ENCODE results near the gene PRKCE. TPM values are rescaled to one million over a fixed set of nuclear protein-coding genes. Genes with fewer than 3 reads are reported as not detected.

The PRKCE gene
- total RNA-seq, 1 experiment from 2014 or later, result 14.0 TPM

- Histone ChIP-seq H3K4me3 (ENCODE audit: low read depth in 2 of 2, low read length in 2 of 2) (no peak overlapping the region), H3K27me3 (ENCODE audit: control insufficient read depth, insufficient read depth, low read length) (no peaks in the 10 kb centered on the region), H3K4me1 (ENCODE audit: control insufficient read depth, insufficient read depth, low read length) (peaks cover 7% of the 10 kb centered on the region; the same call in 1 of the 2 replicates), H3K27ac (ENCODE audit: low read length) (no peak overlapping the region), H3K9me3 (ENCODE audit: control insufficient read depth, insufficient read depth, low read depth, low read length) (no peaks in the 10 kb centered on the region), H3K36me3 (ENCODE audit: control insufficient read depth, insufficient read depth, low read length) (no peaks in the 10 kb centered on the region)
- no TSS peak for BruUV-seq (replicated peaks)
- in situ Hi-C loops (cut with HindIII; ENCODE audit: low pct_unique_long_range_greater_than_20kb, low sequenced_read_pairs), result no loop called here
- intact Hi-C loops (cut with micrococcal nuclease; ENCODE audit: unreplicated experiment), result no loop called here
- ChIA-PET POLR2A (interaction anchor here (0.5 kb wide), 1 partner anchor 1664 kb away, joined by 3 read pairs; no protein-coding TSS in a partner anchor), CTCF (no interaction called here)
- no peak for DNase-seq (ENCODE audit: low read depth, low spot score)
- TF ChIP-seq TCF7L2 (IDR thresholded peaks at IDR 0.05; ENCODE audit: low read depth, low read length), result no peak
- TF ChIP-seq CTCF (IDR thresholded peaks at IDR 0.05), result no peak
- no peak for TF ChIP-seq SIN3A (IDR thresholded peaks at IDR 0.05; ENCODE audit: borderline replicate concordance, insufficient read depth, low read depth, low read length)
- TF ChIP-seq REST (IDR thresholded peaks at IDR 0.05; ENCODE audit: insufficient read depth in 1 of 2, low read depth in 2 of 2, low read length in 1 of 2), result no peak
- no peak for TF ChIP-seq POLR2AphosphoS5 (IDR thresholded peaks at IDR 0.05; ENCODE audit: low read depth, low read length)
- ATAC-seq, result no peak
Measured at GRCh38 chr2:45852450-45853150, 201.1 kb downstream of the PRKCE start.

- POLR2A ChIA-PET, result no interaction called here
- intact Hi-C loops (cut with micrococcal nuclease; ENCODE audit: unreplicated experiment), result no loop called here
- no peak for DNase-seq (ENCODE audit: low read depth, low spot score)
- Histone ChIP-seq H3K4me1 (ENCODE audit: control insufficient read depth, insufficient read depth, low read length) (peaks cover 7% of the 10 kb centered on the region; the same call in 1 of the 2 replicates), H3K4me3 (ENCODE audit: low read depth in 2 of 2, low read length in 2 of 2) (no peak overlapping the region), H3K27ac (ENCODE audit: low read length) (no peak overlapping the region), H3K9me3 (ENCODE audit: control insufficient read depth, insufficient read depth, low read depth, low read length) (no peaks in the 10 kb centered on the region), H3K36me3 (ENCODE audit: control insufficient read depth, insufficient read depth, low read length) (no peaks in the 10 kb centered on the region), H3K27me3 (ENCODE audit: control insufficient read depth, insufficient read depth, low read length) (no peaks in the 10 kb centered on the region)
- CTCF ChIA-PET, result no interaction called here
- in situ Hi-C loops (cut with HindIII; ENCODE audit: low pct_unique_long_range_greater_than_20kb, low sequenced_read_pairs), result no loop called here
- no peak for TF ChIP-seq TCF7L2 (IDR thresholded peaks at IDR 0.05; ENCODE audit: low read depth, low read length)
- no peak for TF ChIP-seq SIN3A (IDR thresholded peaks at IDR 0.05; ENCODE audit: borderline replicate concordance, insufficient read depth, low read depth, low read length)
- TF ChIP-seq CTCF (IDR thresholded peaks at IDR 0.05), result no peak
- no peak for TF ChIP-seq POLR2AphosphoS5 (IDR thresholded peaks at IDR 0.05; ENCODE audit: low read depth, low read length)
- TF ChIP-seq REST (IDR thresholded peaks at IDR 0.05; ENCODE audit: insufficient read depth in 1 of 2, low read depth in 2 of 2, low read length in 1 of 2), result no peak
- no TSS peak for BruUV-seq (replicated peaks)
- no peak for ATAC-seq
Measured at GRCh38 chr2:45855374-45855773, 203.9 kb downstream of the PRKCE start.
